ENCODE results near the gene PNPLA8.
"Not testable (repeated sequence)": the region's sequence is repeated elsewhere in the genome, so short reads cannot be mapped to it uniquely, and the experiment has no call there.

The PNPLA8 gene

DNA sequence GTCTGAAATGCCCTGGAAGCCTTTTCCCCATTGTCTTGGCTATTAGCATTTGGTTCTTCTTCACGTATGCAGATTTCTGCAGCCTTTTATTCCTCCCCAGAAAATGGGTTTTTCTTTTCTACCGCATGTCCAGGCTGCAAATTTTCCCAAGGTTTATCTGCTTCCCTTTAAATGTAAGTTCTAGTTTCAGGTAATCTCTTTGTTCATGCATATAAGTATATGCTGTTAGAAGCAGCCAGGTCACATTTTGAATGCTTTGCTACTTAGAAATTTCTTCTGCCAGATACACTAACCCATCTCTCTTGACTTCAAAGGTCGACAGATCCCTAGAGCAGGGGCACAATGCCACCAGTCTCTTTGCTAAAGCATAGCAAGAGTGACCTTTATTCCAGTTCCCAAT, 31.3 kb upstream of the PNPLA8 start:
- Histone ChIP-seq H3K36me3 (ENCODE audit: control insufficient read depth, insufficient read depth, low read length) (no peaks in the 10 kb centered on the region), H3K9me3 (ENCODE audit: control insufficient read depth, insufficient read depth, low read depth, low read length) (peaks cover 24% of the 10 kb centered on the region), H3K9ac (ENCODE audit: low read length) (no peak overlapping the region), H3K27ac (ENCODE audit: low read depth, low read length) (no peak overlapping the region), H3K27me3 (ENCODE audit: control insufficient read depth, insufficient read depth, low read length) (no peaks in the 10 kb centered on the region), H3K4me3 (ENCODE audit: low read depth, low read length) (no peak overlapping the region), H3K4me1 (ENCODE audit: control insufficient read depth, insufficient read depth, low read length) (no peaks in the 10 kb centered on the region)

DNA sequence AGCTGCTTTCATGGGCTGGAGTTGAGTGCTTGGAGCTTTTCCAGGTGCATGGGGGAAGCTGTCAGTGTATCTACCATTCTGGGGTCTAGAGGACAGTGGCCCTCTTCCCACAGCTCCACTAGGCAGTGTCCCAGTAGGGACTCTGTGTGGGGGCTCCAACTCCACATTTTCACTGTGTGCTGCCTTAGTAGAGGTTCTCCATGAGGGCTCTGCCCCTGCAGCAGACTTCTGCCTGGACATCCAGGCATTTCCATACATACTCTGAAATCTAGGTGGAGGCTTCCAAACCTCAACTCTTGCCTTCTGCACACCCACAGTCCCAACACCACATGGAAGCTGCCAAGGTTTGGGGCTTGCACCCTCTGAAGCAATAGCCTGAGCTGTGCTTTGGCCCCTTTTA, 30.7 kb upstream of the PNPLA8 start:
- H3K4me1 ChIP-seq (ENCODE audit: control insufficient read depth, insufficient read depth, low read length); H3K4me3 ChIP-seq (ENCODE audit: low read depth, low read length); H3K27me3 ChIP-seq (ENCODE audit: control insufficient read depth, insufficient read depth, low read length); H3K9ac ChIP-seq (ENCODE audit: low read length); H3K36me3 ChIP-seq (ENCODE audit: control insufficient read depth, insufficient read depth, low read length); H3K27ac ChIP-seq (ENCODE audit: low read depth, low read length): not testable (repeated sequence)
- peaks cover 24% of the 10 kb centered on the region for H3K9me3 ChIP-seq (ENCODE audit: control insufficient read depth, insufficient read depth, low read depth, low read length)

DNA sequence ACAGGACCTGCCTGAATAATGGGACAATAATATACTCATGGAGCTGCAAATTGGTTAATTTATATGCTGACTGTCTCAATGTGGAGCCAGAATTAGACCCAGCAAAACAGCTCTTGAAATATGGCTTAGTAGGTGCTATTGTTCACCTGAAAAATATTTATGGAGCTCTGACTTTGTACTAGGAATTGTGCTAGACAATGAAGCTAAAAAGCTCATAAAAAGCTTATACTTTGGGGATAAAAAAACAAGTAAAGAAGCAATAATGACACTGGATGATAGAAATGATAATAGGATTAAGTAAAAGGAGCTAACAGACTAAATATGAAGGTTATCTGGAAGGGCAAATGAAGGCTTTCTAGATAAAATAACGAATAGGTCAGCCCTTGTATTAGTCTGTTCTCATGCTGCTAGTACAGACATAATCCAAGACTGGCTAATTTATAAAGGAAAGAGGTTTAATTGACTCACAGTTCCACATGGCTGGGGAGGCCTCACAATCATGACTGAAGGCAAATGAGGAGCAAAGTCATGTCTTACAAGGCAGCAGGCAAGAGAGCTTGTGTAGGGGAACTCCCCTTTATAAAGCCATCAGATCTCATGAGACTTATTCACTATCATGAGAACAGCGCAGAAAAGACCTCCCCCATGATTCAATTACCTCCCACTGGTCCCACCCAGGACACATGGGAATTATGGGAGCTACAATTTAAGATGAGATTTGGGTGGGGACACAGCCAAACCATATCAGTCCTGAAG, 22.4 kb upstream of the PNPLA8 start:
- H3K9ac ChIP-seq (ENCODE audit: low read length); H3K9me3 ChIP-seq (ENCODE audit: control insufficient read depth, insufficient read depth, low read depth, low read length); H3K36me3 ChIP-seq (ENCODE audit: control insufficient read depth, insufficient read depth, low read length); H3K27me3 ChIP-seq (ENCODE audit: control insufficient read depth, insufficient read depth, low read length); H3K4me1 ChIP-seq (ENCODE audit: control insufficient read depth, insufficient read depth, low read length); H3K4me3 ChIP-seq (ENCODE audit: low read depth, low read length); H3K27ac ChIP-seq (ENCODE audit: low read depth, low read length): not testable (repeated sequence)

DNA sequence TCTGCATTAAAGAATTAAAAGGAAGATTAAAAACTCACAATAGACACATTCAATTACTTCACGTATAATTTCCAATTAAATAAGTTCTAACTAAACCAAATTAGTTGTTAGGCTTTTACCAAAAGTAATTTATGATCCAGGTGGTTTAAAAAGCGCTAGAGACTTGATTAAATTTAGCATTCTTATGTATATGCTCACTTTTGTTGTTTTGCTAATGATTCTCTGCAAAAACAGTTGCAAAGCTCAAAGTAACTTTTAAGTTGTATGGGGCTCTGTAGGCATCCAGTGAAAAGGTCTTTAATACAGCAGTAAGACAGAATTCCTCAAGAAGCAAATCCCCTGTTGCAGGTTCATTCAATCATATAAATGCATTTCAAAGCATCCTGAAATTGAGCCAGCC, 15.5 kb upstream of the PNPLA8 start:
- Histone ChIP-seq H3K9me3 (ENCODE audit: control insufficient read depth, insufficient read depth, low read depth, low read length) (no peaks in the 10 kb centered on the region), H3K9ac (ENCODE audit: low read length) (no peak overlapping the region), H3K36me3 (ENCODE audit: control insufficient read depth, insufficient read depth, low read length) (no peaks in the 10 kb centered on the region), H3K27me3 (ENCODE audit: control insufficient read depth, insufficient read depth, low read length) (no peaks in the 10 kb centered on the region), H3K4me3 (ENCODE audit: low read depth, low read length) (no peak overlapping the region), H3K4me1 (ENCODE audit: control insufficient read depth, insufficient read depth, low read length) (peaks cover 10% of the 10 kb centered on the region), H3K27ac (ENCODE audit: low read depth, low read length) (0 out of 2 replicates have a peak overlapping the region, but pooled peaks have one; percentile 8)

DNA sequence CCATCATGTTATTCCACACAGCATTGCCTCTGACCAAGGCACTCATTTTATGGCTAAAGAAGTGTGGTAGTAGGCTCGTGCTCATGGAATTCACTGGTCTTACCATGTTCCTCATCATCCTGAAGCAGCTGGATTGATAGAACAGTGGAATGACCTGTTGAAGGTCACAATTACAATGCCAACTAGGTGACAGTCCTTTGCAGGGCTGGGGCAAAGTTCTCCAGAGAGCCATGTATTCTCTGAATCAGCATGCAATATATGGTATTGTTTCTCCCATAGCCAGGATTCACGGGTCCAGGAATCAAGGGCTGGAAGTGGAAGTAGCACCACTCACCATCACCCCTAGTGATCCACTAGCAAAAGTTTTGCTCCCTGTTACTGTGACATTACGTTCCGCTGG, 12.8 kb upstream of the PNPLA8 start:
- not testable (repeated sequence) for H3K36me3 ChIP-seq (ENCODE audit: control insufficient read depth, insufficient read depth, low read length); H3K9me3 ChIP-seq (ENCODE audit: control insufficient read depth, insufficient read depth, low read depth, low read length); H3K4me3 ChIP-seq (ENCODE audit: low read depth, low read length); H3K27ac ChIP-seq (ENCODE audit: low read depth, low read length); H3K27me3 ChIP-seq (ENCODE audit: control insufficient read depth, insufficient read depth, low read length); H3K9ac ChIP-seq (ENCODE audit: low read length); H3K4me1 ChIP-seq (ENCODE audit: control insufficient read depth, insufficient read depth, low read length)

DNA sequence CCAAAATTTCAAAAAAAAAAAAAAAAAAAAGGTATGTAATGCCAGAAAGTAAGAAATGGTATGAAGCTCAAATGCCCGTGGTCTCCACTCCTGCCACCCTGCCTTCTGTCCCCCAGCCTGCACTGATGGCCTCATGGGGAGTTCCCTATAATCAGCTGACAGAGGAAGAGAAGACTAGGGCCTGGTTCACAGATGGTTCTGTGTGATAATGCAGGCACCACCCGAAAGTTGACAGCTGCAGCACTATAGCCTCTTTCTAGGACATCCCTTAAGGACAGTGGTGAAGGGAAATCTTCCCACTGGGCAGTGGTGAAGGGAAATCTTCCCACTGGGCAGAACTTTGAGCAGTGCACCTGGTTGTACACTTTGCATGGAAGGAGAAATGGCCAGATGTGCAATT, 12.3 kb upstream of the PNPLA8 start:
- not testable (repeated sequence) for H3K4me1 ChIP-seq (ENCODE audit: control insufficient read depth, insufficient read depth, low read length); H3K4me3 ChIP-seq (ENCODE audit: low read depth, low read length); H3K27me3 ChIP-seq (ENCODE audit: control insufficient read depth, insufficient read depth, low read length); H3K9ac ChIP-seq (ENCODE audit: low read length); H3K9me3 ChIP-seq (ENCODE audit: control insufficient read depth, insufficient read depth, low read depth, low read length); H3K36me3 ChIP-seq (ENCODE audit: control insufficient read depth, insufficient read depth, low read length); H3K27ac ChIP-seq (ENCODE audit: low read depth, low read length)

DNA sequence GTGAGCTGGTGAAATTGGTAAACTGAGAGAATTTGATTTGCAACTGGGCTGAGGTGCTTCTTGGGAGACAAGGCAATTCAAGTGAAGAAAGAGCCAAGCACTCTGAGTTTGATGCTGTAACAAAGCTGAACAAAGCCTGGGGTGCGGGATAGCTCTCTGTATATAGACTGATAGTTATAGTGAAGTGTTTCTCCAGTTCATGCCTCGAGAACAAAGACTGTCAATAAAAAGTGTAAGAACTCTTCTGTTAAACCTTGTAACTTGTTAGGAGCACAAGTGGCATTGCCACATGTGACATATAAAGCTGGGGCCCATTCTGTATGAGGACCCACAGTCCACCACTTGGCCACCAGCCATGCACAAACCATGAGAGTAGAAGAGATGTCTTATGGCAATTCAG, 11.3 kb upstream of the PNPLA8 start:
- H3K27me3 ChIP-seq (ENCODE audit: control insufficient read depth, insufficient read depth, low read length) = no peaks in the 10 kb centered on the region
- no peak overlapping the region for H3K27ac ChIP-seq (ENCODE audit: low read depth, low read length)
- no peak overlapping the region for H3K4me3 ChIP-seq (ENCODE audit: low read depth, low read length)
- H3K9me3 ChIP-seq (ENCODE audit: control insufficient read depth, insufficient read depth, low read depth, low read length) = no peaks in the 10 kb centered on the region
- H3K36me3 ChIP-seq (ENCODE audit: control insufficient read depth, insufficient read depth, low read length) = no peaks in the 10 kb centered on the region
- H3K4me1 ChIP-seq (ENCODE audit: control insufficient read depth, insufficient read depth, low read length) = peaks cover 9% of the 10 kb centered on the region
- H3K9ac ChIP-seq (ENCODE audit: low read length) = no peak overlapping the region

DNA sequence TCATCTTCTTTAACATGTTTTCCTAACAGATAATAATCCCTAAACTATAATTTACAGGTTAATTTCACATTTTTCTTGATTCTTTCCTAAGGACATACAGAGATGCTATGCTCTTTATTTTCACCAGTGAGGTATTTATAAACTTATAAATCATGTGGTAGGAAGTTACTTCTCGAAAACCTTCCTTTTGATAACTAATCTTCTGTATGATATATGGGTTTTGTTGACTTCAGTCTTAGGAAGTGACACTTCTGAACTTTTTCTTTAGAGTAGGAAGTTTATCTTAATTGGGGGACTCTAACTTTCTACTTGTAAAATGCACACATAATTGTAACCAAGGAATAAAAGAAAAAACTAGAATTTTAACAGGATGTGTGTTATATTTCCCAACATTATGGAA, 9.8 kb upstream of the PNPLA8 start:
- no peak overlapping the region for H3K9ac ChIP-seq (ENCODE audit: low read length)
- no peak overlapping the region for H3K27ac ChIP-seq (ENCODE audit: low read depth, low read length)
- H3K36me3 ChIP-seq (ENCODE audit: control insufficient read depth, insufficient read depth, low read length) = no peaks in the 10 kb centered on the region
- no peak overlapping the region for H3K4me3 ChIP-seq (ENCODE audit: low read depth, low read length)
- no peaks in the 10 kb centered on the region for H3K27me3 ChIP-seq (ENCODE audit: control insufficient read depth, insufficient read depth, low read length)
- H3K4me1 ChIP-seq (ENCODE audit: control insufficient read depth, insufficient read depth, low read length) = no peaks in the 10 kb centered on the region
- no peaks in the 10 kb centered on the region for H3K9me3 ChIP-seq (ENCODE audit: control insufficient read depth, insufficient read depth, low read depth, low read length)

DNA sequence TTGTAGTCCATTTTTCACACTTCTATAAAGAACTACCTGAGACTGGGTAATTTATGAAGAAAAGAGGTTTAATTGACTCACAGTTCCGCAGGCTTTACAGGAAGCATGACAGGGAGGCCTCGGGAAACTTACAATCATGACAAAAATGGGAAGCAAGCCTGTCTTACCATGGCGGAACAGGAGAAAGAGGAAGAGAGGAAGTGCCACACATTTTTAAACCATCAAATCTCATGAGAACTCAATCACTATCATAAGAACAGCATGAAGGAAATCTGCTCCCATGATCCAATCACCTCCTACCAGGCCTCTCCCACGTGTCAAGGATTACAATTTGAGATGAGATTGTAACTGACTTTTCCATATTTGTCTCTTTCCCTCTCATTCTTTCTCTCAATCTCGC, 9.3 kb upstream of the PNPLA8 start:
- no peaks in the 10 kb centered on the region for H3K4me1 ChIP-seq (ENCODE audit: control insufficient read depth, insufficient read depth, low read length)
- no peaks in the 10 kb centered on the region for H3K9me3 ChIP-seq (ENCODE audit: control insufficient read depth, insufficient read depth, low read depth, low read length)
- no peak overlapping the region for H3K27ac ChIP-seq (ENCODE audit: low read depth, low read length)
- H3K4me3 ChIP-seq (ENCODE audit: low read depth, low read length) = no peak overlapping the region
- no peaks in the 10 kb centered on the region for H3K27me3 ChIP-seq (ENCODE audit: control insufficient read depth, insufficient read depth, low read length)
- H3K9ac ChIP-seq (ENCODE audit: low read length) = no peak overlapping the region
- H3K36me3 ChIP-seq (ENCODE audit: control insufficient read depth, insufficient read depth, low read length) = no peaks in the 10 kb centered on the region

DNA sequence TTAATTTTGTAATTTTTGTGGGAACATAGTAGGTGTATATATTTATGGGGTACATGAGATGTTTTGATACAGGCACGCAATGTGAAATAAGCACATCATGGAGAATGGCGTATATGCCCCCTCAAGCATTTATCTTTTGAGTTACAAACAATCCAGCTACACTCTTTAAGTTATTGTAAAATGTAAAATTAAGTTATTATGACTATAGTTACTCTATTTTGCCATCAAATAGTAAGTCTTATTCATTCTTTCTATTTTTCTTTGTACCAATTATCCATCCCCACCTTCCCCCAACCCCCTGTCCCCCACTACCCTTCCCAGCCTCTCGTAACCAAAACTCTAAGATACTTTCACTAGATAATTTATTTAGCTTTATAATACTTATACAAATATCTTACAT, 7.8 kb upstream of the PNPLA8 start:
- H3K27ac ChIP-seq (ENCODE audit: low read depth, low read length) = no peak overlapping the region
- H3K4me3 ChIP-seq (ENCODE audit: low read depth, low read length) = no peak overlapping the region
- H3K9me3 ChIP-seq (ENCODE audit: control insufficient read depth, insufficient read depth, low read depth, low read length) = no peaks in the 10 kb centered on the region
- H3K27me3 ChIP-seq (ENCODE audit: control insufficient read depth, insufficient read depth, low read length) = no peaks in the 10 kb centered on the region
- H3K4me1 ChIP-seq (ENCODE audit: control insufficient read depth, insufficient read depth, low read length) = peaks cover 6% of the 10 kb centered on the region; the same call in 1 of the 2 replicates
- H3K36me3 ChIP-seq (ENCODE audit: control insufficient read depth, insufficient read depth, low read length) = no peaks in the 10 kb centered on the region
- H3K9ac ChIP-seq (ENCODE audit: low read length) = no peak overlapping the region

DNA sequence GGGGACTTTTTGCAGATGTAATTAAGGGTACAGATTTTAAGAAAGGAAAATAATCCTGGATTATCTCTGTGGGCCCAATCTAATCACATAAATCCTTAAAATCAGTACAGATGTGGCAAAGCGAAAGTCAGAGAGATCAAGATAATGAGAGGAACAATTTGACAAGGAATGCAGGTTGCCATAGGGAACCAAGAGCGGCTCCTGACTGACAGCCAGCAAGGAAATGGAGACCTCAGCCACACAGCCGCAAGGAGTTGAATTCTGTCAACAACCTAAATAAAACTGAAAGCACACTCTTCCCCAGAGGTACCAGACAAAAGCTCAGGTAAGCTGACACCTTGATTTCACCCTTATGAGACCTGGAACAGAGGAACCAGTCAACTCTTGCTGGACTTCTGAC, 3.4 kb upstream of the PNPLA8 start:
- no peaks in the 10 kb centered on the region for H3K36me3 ChIP-seq (ENCODE audit: control insufficient read depth, insufficient read depth, low read length)
- no peaks in the 10 kb centered on the region for H3K27me3 ChIP-seq (ENCODE audit: control insufficient read depth, insufficient read depth, low read length)
- H3K4me1 ChIP-seq (ENCODE audit: control insufficient read depth, insufficient read depth, low read length) = peaks cover 11% of the 10 kb centered on the region
- H3K9ac ChIP-seq (ENCODE audit: low read length) = no peak overlapping the region
- H3K9me3 ChIP-seq (ENCODE audit: control insufficient read depth, insufficient read depth, low read depth, low read length) = no peaks in the 10 kb centered on the region
- H3K4me3 ChIP-seq (ENCODE audit: low read depth, low read length) = no peak overlapping the region
- H3K27ac ChIP-seq (ENCODE audit: low read depth, low read length) = no peak overlapping the region

All from HUES6 (cell line).